ENCODE data around the gene ENO2. TPM values are rescaled to one million over a fixed set of nuclear protein-coding genes. Genes with fewer than 3 reads are reported as not detected.

Gene ENO2
- total RNA-seq, 1 donor: 13.4 TPM

- Histone ChIP-seq H4K20me1 (ENCODE audit: insufficient read depth, low read length) (no peaks in the 10 kb centered on the region), H3K4me3 (ENCODE audit: insufficient read depth, low read length) (no peak overlapping the region), H3K79me2 (ENCODE audit: insufficient read depth, low read length) (no peaks in the 10 kb centered on the region), H2AFZ (ENCODE audit: low read length) (no peak overlapping the region), H3K27me3 (ENCODE audit: insufficient read depth, low read length) (no peaks in the 10 kb centered on the region), H3K27ac (ENCODE audit: low read depth, low read length) (no peak overlapping the region), H3K4me1 (ENCODE audit: insufficient read depth, low read length) (peaks cover 16% of the 10 kb centered on the region), H3K4me2 (ENCODE audit: insufficient read depth, low read length) (no peak overlapping the region), H3K9me3 (ENCODE audit: low read depth, low read length) (no peaks in the 10 kb centered on the region), H3K36me3 (ENCODE audit: insufficient read depth, low read length) (peaks cover 6% of the 10 kb centered on the region)
- no peak for DNase-seq (ENCODE audit: insufficient read length, low spot score, missing footprints)
- TF ChIP-seq CTCF (IDR thresholded peaks at IDR 0.05; ENCODE audit: extremely low read depth, low read depth, low read length): no peak
These were observed 45.6 kb downstream of the ENO2 start for GRCh38 chr12:6959805-6960592.

- peaks cover 16% of the 10 kb centered on the region for H3K4me1 ChIP-seq (ENCODE audit: insufficient read depth, low read length)
- no peaks in the 10 kb centered on the region for H3K9me3 ChIP-seq (ENCODE audit: low read depth, low read length)
- H3K4me3 ChIP-seq (ENCODE audit: insufficient read depth, low read length): peak overlapping the region; percentile 58
- peak; percentile 22 for TF ChIP-seq CTCF (IDR thresholded peaks at IDR 0.05; ENCODE audit: extremely low read depth, low read depth, low read length)
- H3K36me3 ChIP-seq (ENCODE audit: insufficient read depth, low read length): peaks cover 12% of the 10 kb centered on the region
- H3K79me2 ChIP-seq (ENCODE audit: insufficient read depth, low read length): no peaks in the 10 kb centered on the region
- H2AFZ ChIP-seq (ENCODE audit: low read length): peak overlapping the region; percentile 90
- H3K27ac ChIP-seq (ENCODE audit: low read depth, low read length): peak overlapping the region; percentile 93
- peaks cover 2% of the 10 kb centered on the region for H4K20me1 ChIP-seq (ENCODE audit: insufficient read depth, low read length)
- no peaks in the 10 kb centered on the region for H3K27me3 ChIP-seq (ENCODE audit: insufficient read depth, low read length)
- DNase-seq (ENCODE audit: insufficient read length, low spot score, missing footprints): no peak
- peak overlapping the region; percentile 85 for H3K4me2 ChIP-seq (ENCODE audit: insufficient read depth, low read length)
These were observed 46.4 kb downstream of the ENO2 start for GRCh38 chr12:6960593-6961277.

GRCh38 chr12:6961278-6961694 is 46.9 kb downstream of the ENO2 start:
- TF ChIP-seq CTCF (IDR thresholded peaks at IDR 0.05; ENCODE audit: extremely low read depth, low read depth, low read length): no peak
- Histone ChIP-seq H2AFZ (ENCODE audit: low read length) (peak overlapping the region; percentile 90), H3K27ac (ENCODE audit: low read depth, low read length) (peak overlapping the region; percentile 93), H3K27me3 (ENCODE audit: insufficient read depth, low read length) (no peaks in the 10 kb centered on the region), H3K4me1 (ENCODE audit: insufficient read depth, low read length) (peaks cover 16% of the 10 kb centered on the region), H4K20me1 (ENCODE audit: insufficient read depth, low read length) (peaks cover 4% of the 10 kb centered on the region), H3K36me3 (ENCODE audit: insufficient read depth, low read length) (peaks cover 17% of the 10 kb centered on the region), H3K79me2 (ENCODE audit: insufficient read depth, low read length) (no peaks in the 10 kb centered on the region), H3K4me3 (ENCODE audit: insufficient read depth, low read length) (peak overlapping the region; percentile 58), H3K9me3 (ENCODE audit: low read depth, low read length) (no peaks in the 10 kb centered on the region), H3K4me2 (ENCODE audit: insufficient read depth, low read length) (peak overlapping the region; percentile 85)
- DNase-seq (ENCODE audit: insufficient read length, low spot score, missing footprints): peak; percentile 94

- Histone ChIP-seq H2AFZ (ENCODE audit: low read length) (peak overlapping the region; percentile 90), H3K4me3 (ENCODE audit: insufficient read depth, low read length) (peak overlapping the region; percentile 58), H4K20me1 (ENCODE audit: insufficient read depth, low read length) (peaks cover 4% of the 10 kb centered on the region), H3K27me3 (ENCODE audit: insufficient read depth, low read length) (no peaks in the 10 kb centered on the region), H3K27ac (ENCODE audit: low read depth, low read length) (peak overlapping the region; percentile 93), H3K9me3 (ENCODE audit: low read depth, low read length) (no peaks in the 10 kb centered on the region), H3K4me2 (ENCODE audit: insufficient read depth, low read length) (peak overlapping the region; percentile 85), H3K4me1 (ENCODE audit: insufficient read depth, low read length) (peaks cover 16% of the 10 kb centered on the region), H3K36me3 (ENCODE audit: insufficient read depth, low read length) (peaks cover 21% of the 10 kb centered on the region), H3K79me2 (ENCODE audit: insufficient read depth, low read length) (no peaks in the 10 kb centered on the region)
- peak; percentile 72 for TF ChIP-seq CTCF (IDR thresholded peaks at IDR 0.05; ENCODE audit: extremely low read depth, low read depth, low read length)
- DNase-seq (ENCODE audit: insufficient read length, low spot score, missing footprints): peak; percentile 97
These were observed 47.4 kb downstream of the ENO2 start for GRCh38 chr12:6961695-6962284.
